Upper lobe of left lung (tissue), 6 donors: Measurements from ENCODE around the gene SAP130. TPM values are rescaled to one million over a fixed set of nuclear protein-coding genes. Genes with fewer than 3 reads are reported as not detected.
A peak's percentile ranks its signal among the peaks of the same experiment; 100 is the strongest.

Experiments
- ATAC-seq, 2 donors: fragments of 200-7000 bp; cut with Tn5 transposase; one replicate each; pipeline ENCODE4 v1.9.1; 2022; ENCODE audit warnings: mild to moderate bottlenecking in 2 of 2, moderate library complexity in 2 of 2; ENCODE audit not compliant: low FRiP score in 2 of 2
- DNase-seq, 2 donors: peaks; one replicate each; pipeline ENCODE4 v3.0.0-alpha.2; 2019 to 2020
- H3K27ac ChIP-seq, 4 donors: fragments of 200-600 bp; sonication (generic); one replicate each; pipeline ENCODE4 v1.5.1; 2016 to 2019
- H3K27me3 ChIP-seq, 4 donors: fragments of 200-600 bp; sonication (generic); one replicate each; pipeline ENCODE4 v1.5.1; 2017 to 2019
- H3K36me3 ChIP-seq, 4 donors: fragments of 200-600 bp; sonication (generic); one replicate each; pipeline ENCODE4 v1.5.1; 2016 to 2019
- H3K4me1 ChIP-seq, 4 donors: fragments of 200-600 bp; sonication (generic); one replicate each; pipeline ENCODE4 v1.5.1; 2018 to 2019
- H3K4me3 ChIP-seq, 4 donors: fragments of 200-600 bp; sonication (generic); one replicate each; pipeline ENCODE4 v1.5.1; 2017 to 2019; ENCODE audit warnings: mild to moderate bottlenecking in 2 of 4, moderate library complexity in 1 of 4
- H3K9me3 ChIP-seq, 4 donors: fragments of 200-600 bp; sonication (generic); one replicate each; pipeline ENCODE4 v1.5.1; 2018 to 2019
- EP300 ChIP-seq, 4 donors: sonication (generic); formaldehyde crosslinking; IDR thresholded peaks; one replicate each; pipeline ENCODE4 v1.5.1; 2017; ENCODE audit warnings: antibody characterized with exemption in 4 of 4, control low read depth in 2 of 4
- POLR2A ChIP-seq, 4 donors: fragments of 450-650 bp; IDR thresholded peaks; one replicate each; pipeline ENCODE4 v1.5.1; 2016 to 2017; ENCODE audit warnings: antibody characterized with exemption in 4 of 4, mild to moderate bottlenecking in 2 of 4
- POLR2AphosphoS5 ChIP-seq, 2 donors: sonication (generic); formaldehyde crosslinking; IDR thresholded peaks; one replicate each; pipeline ENCODE4 v1.5.1; 2017; ENCODE audit warnings: antibody characterized with exemption in 2 of 2
- WGBS, 2 donors: methylation state at CpG; one replicate each; pipeline ENCODE4 v1.1.5; 2017 to 2018; 5-methylcytosine and 5-hydroxymethylcytosine counted together
- total RNA-seq, 6 donors: library from RNA; depleted of rRNA in 4 of 6; stranded (reverse); fragments of >200 nt in 4 of 6; gene quantifications; one replicate each; pipeline versions ENCODE4 v1.1.0 to v1.2.1, GENCODE V29; 2016 to 2021
- TF ChIP-seq, protein P1 (sequence below), 6 experiments: fragments of 450-650 bp in 4 of 6; fragments of 200-600 bp in 2 of 6; sonication (generic) in 2 of 6; IDR thresholded peaks; one replicate each; pipeline ENCODE4 v1.5.1; 2016 to 2019; ENCODE audit warnings: antibody characterized with exemption in 6 of 6
- donor health status: DM: no; HTN: no; CAD: no; lungs with moderate emphysema.
- donor health status: DM: no; HTN: yes; CAD: no; lungs with severe emphysema.

SAP130 gene
- total RNA-seq, 6 donors from 2014 or later, result 9.8 to 20.7 (median 17.2) TPM

DNA sequence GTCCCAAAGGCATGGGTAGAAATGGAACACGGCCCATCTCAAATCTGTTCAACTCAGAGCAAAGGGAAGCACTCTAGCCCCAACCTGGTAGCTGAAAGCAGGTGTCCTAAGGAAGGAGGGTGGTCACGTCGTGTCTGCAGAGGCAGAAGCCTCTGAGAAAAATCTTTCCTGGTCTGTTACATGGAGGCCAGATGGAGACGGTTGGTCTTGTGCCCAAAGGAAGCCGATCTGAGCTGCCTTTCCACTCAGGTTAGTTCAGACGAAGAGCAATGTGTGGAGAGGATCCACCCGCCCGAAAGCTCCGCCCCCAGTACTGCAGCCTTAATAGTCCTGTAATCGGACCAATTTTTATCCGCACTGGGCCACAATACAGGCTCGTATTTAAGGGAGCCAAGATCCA is 87.2 kb downstream of the SAP130 start:
- DNase-seq (no peak), ATAC-seq (no peak)
- H3K9me3 ChIP-seq, result no peaks in the 10 kb centered on the region
- WGBS, 2 donors, result 88 to 93% methylated on average over 12 of the region's 12 CpGs
- TF ChIP-seq POLR2AphosphoS5 (IDR thresholded peaks at IDR 0.05), result no peak
- TF ChIP-seq, protein P1, sequence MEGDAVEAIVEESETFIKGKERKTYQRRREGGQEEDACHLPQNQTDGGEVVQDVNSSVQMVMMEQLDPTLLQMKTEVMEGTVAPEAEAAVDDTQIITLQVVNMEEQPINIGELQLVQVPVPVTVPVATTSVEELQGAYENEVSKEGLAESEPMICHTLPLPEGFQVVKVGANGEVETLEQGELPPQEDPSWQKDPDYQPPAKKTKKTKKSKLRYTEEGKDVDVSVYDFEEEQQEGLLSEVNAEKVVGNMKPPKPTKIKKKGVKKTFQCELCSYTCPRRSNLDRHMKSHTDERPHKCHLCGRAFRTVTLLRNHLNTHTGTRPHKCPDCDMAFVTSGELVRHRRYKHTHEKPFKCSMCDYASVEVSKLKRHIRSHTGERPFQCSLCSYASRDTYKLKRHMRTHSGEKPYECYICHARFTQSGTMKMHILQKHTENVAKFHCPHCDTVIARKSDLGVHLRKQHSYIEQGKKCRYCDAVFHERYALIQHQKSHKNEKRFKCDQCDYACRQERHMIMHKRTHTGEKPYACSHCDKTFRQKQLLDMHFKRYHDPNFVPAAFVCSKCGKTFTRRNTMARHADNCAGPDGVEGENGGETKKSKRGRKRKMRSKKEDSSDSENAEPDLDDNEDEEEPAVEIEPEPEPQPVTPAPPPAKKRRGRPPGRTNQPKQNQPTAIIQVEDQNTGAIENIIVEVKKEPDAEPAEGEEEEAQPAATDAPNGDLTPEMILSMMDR (IDR thresholded peaks at IDR 0.05), result no peak
- TF ChIP-seq POLR2A (IDR thresholded peaks at IDR 0.05), result no peak
- TF ChIP-seq EP300 (IDR thresholded peaks at IDR 0.05), result no peak
- H3K36me3 ChIP-seq, result peaks cover 17 to 50% (median 39%) of the 10 kb centered on the region in 4 donors
- H3K27ac ChIP-seq, result no peak overlapping the region
- no peak overlapping the region for H3K4me3 ChIP-seq
- no peaks in the 10 kb centered on the region for H3K27me3 ChIP-seq
- H3K4me1 ChIP-seq, result no peaks in the 10 kb centered on the region

DNA sequence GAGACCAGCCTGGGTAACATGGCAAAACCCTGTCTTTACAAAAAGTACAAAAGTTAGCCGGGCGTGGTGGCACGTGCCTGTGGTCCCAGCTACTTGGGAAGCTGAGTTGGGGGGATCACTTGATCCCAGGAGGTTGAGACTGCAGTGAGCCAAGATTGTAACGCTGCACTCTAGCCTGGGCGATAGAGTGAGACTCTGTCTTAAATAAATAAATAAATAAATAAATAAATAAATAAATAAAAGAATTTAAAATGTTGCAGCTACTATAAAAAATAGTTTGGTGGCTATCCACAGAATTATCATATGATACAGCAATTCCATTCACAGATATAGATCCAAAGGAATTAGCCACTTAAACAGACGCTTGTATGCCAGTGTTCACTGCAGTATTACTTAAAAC is 92.5 kb downstream of the SAP130 start:
- no peaks in the 10 kb centered on the region for H3K9me3 ChIP-seq
- H3K27me3 ChIP-seq, result no peaks in the 10 kb centered on the region
- TF ChIP-seq POLR2AphosphoS5 (IDR thresholded peaks at IDR 0.05) (no peak), EP300 (IDR thresholded peaks at IDR 0.05) (no peak), POLR2A (IDR thresholded peaks at IDR 0.05) (no peak)
- TF ChIP-seq, protein P1 (IDR thresholded peaks at IDR 0.05), result no peak
- no peak overlapping the region for H3K27ac ChIP-seq
- no peak overlapping the region for H3K4me3 ChIP-seq
- ATAC-seq (no peak), DNase-seq (peak in 1 of 2 donors; percentile 7)
- H3K4me1 ChIP-seq, result no peaks in the 10 kb centered on the region
- WGBS, 2 donors, result 91 to 95% methylated on average over 6 of the region's 6 CpGs
- no peaks in the 10 kb centered on the region for H3K36me3 ChIP-seq

DNA sequence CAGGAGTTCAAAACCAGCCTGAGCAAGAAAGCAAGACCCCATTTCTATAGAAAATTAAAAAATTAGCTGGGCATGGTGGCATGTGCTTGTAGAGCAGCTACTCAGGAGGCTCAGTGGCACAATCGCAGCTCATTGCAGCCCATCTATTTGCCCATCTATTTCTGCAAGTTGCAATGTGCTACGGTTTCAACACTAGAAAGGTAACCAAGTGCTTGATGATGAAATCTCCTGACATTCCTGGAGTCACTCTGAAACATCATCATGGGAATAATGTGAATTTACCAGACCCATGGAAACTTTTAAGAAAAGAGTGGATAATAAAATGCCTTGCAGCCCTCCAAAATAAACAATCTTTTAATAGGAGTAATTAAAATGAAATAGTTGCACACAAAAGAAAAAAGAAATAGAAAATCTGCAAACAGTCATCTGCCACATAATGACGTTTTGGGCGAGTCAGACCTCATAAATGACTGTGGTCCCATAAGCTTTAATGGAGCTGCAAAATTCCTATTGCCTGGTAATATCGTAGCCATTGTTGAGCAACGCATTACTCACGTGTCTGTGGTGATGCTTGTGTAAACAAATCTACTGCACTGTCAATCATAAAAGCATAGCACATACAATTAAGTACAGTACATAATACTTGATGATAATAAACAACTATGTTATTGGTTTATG is 95.5 kb downstream of the SAP130 start:
- TF ChIP-seq POLR2A (IDR thresholded peaks at IDR 0.05) (no peak), EP300 (IDR thresholded peaks at IDR 0.05) (no peak), POLR2AphosphoS5 (IDR thresholded peaks at IDR 0.05) (no peak)
- TF ChIP-seq, protein P1 (IDR thresholded peaks at IDR 0.05), result no peak
- no peak overlapping the region for H3K27ac ChIP-seq
- ATAC-seq, result no peak
- no peak overlapping the region for H3K4me3 ChIP-seq
- DNase-seq, result no peak
- no peaks in the 10 kb centered on the region for H3K36me3 ChIP-seq
- WGBS, 2 donors, result 53 to 59% methylated on average over 7 of the region's 7 CpGs
- H3K4me1 ChIP-seq, result no peaks in the 10 kb centered on the region
- no peaks in the 10 kb centered on the region for H3K9me3 ChIP-seq
- no peaks in the 10 kb centered on the region for H3K27me3 ChIP-seq

DNA sequence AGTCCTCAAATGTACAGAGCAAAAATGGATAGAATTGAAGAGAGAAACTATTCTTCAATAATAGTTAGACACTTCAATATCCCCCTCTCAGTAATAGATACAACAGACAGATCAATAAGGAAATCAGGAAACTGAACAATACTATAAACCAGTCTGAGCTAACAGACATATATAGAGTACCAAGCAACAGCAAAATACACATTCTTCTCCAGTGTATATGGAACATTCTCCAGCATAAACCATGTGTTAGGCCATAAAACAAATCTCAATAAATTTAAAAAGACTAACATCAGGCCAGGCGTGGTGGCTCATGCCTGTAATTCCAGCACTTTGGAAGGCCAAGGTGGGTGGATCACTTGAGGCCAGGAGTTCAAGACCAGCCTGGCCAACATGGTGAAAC is 98.4 kb downstream of the SAP130 start:
- ATAC-seq (no peak), DNase-seq (no peak)
- H3K27ac ChIP-seq, result no peak overlapping the region
- H3K4me3 ChIP-seq, result no peak overlapping the region
- H3K36me3 ChIP-seq, result no peaks in the 10 kb centered on the region
- H3K4me1 ChIP-seq, result no peaks in the 10 kb centered on the region
- no peaks in the 10 kb centered on the region for H3K9me3 ChIP-seq
- 92 to 100% methylated on average over 1 of the region's 1 CpG for WGBS, 2 donors
- no peak for TF ChIP-seq POLR2AphosphoS5 (IDR thresholded peaks at IDR 0.05)
- TF ChIP-seq POLR2A (IDR thresholded peaks at IDR 0.05), result no peak
- TF ChIP-seq EP300 (IDR thresholded peaks at IDR 0.05), result no peak
- TF ChIP-seq, protein P1 (IDR thresholded peaks at IDR 0.05), result no peak
- no peaks in the 10 kb centered on the region for H3K27me3 ChIP-seq

DNA sequence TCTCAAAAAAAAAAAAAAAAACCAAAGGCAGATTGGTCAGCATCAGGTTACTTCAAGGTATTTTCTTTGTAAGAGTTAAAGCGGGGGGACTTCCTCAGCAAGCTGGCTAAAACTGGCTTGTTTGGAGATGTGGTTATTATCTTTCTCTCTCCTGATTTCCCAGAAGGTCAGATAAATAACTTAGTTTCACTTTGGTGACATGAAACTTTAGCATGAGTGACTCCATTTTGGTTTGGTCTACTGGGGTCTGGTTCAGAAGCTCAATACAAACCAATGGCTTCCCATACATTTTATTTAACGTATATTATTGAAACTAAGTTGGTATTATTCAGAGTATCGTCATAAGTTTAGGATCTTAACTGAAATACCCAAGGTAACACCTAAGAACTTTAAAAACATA is 100.5 kb downstream of the SAP130 start:
- H3K36me3 ChIP-seq, result no peaks in the 10 kb centered on the region

More for the DNA sequence above, 100.5 kb downstream of the SAP130 start:
- H3K4me3 ChIP-seq, result no peak overlapping the region
- no peaks in the 10 kb centered on the region for H3K4me1 ChIP-seq
- DNase-seq (no peak), ATAC-seq (no peak)
- WGBS, 2 donors, result 93 to 95% methylated on average over 3 of the region's 3 CpGs
- H3K9me3 ChIP-seq, result no peaks in the 10 kb centered on the region
- H3K27me3 ChIP-seq, result no peaks in the 10 kb centered on the region
- H3K27ac ChIP-seq, result no peak overlapping the region
- TF ChIP-seq EP300 (IDR thresholded peaks at IDR 0.05) (no peak), POLR2A (IDR thresholded peaks at IDR 0.05) (no peak), POLR2AphosphoS5 (IDR thresholded peaks at IDR 0.05) (no peak)
- TF ChIP-seq, protein P1 (IDR thresholded peaks at IDR 0.05), result no peak
